H1 (cell line): ENCODE results near the gene HHAT. TPM values are rescaled to one million over a fixed set of nuclear protein-coding genes. Genes with fewer than 3 reads are reported as not detected.

ENCODE experiments used
- CTCF ChIA-PET: fragments of 300-600 bp; sonication (Branson Sonifier 250); formaldehyde crosslinking; loops from one replicate; lab custom pipeline; 2021; ENCODE audit not compliant: partially characterized antibody; lab: Charles Lee
- POLR2A ChIA-PET: fragments of 300-600 bp; sonication (Branson Sonifier 250); formaldehyde crosslinking; loops from one replicate; lab custom pipeline; 2021; ENCODE audit warnings: inconsistent platforms; ENCODE audit not compliant: partially characterized antibody; lab: Charles Lee
- DNase-seq, 2 experiments: peaks; one replicate each; pipeline versions ENCODE4 v3.0.0 to v3.0.0-alpha.2; 2010 to 2022; ENCODE audit warnings: low spot score in 2 of 2, low read depth in 1 of 2, mixed read lengths in 1 of 2
- FAIRE-seq: peaks from 2 replicates; lab custom pipeline; 2011; peaks lifted over from hg19 to GRCh38; lab: Jason Lieb, UNC
- H2AFZ ChIP-seq: 2 replicates; pipeline ENCODE4 v1.8.1; 2012; ENCODE audit warnings: low read length, inconsistent platforms
- H2AK5ac ChIP-seq: 2 replicates; pipeline ENCODE4 v1.6.1; 2013; ENCODE audit warnings: low read depth, low read length
- H2BK120ac ChIP-seq: replicated peaks from 2 replicates; pipeline ENCODE3; 2013; ENCODE audit warnings: low read depth, low read length, inconsistent platforms
- H2BK12ac ChIP-seq: 2 replicates; pipeline ENCODE4 v1.6.1; 2013; ENCODE audit warnings: low read depth, low read length
- H2BK15ac ChIP-seq: 2 replicates; pipeline ENCODE4 v1.6.1; 2013; ENCODE audit warnings: low read length
- H2BK20ac ChIP-seq: 2 replicates; pipeline ENCODE4 v1.6.1; 2013; ENCODE audit warnings: low read length
- H2BK5ac ChIP-seq: 2 replicates; pipeline ENCODE4 v1.6.1; 2013; ENCODE audit warnings: low read depth, low read length
- H3K14ac ChIP-seq: 2 replicates; pipeline ENCODE4 v1.6.1; 2013; ENCODE audit warnings: inconsistent platforms; ENCODE audit not compliant: insufficient read length
- H3K18ac ChIP-seq: 2 replicates; pipeline ENCODE4 v1.6.1; 2013; ENCODE audit warnings: low read length; ENCODE audit errors: extremely low read depth
- H3K23ac ChIP-seq: 2 replicates; pipeline ENCODE4 v1.6.1; 2013; ENCODE audit warnings: inconsistent platforms; ENCODE audit not compliant: insufficient read length
- H3K23me2 ChIP-seq: 2 replicates; pipeline ENCODE4 v1.6.1; 2013; ENCODE audit warnings: low read depth, low read length
- H3K27ac ChIP-seq: 2 replicates; pipeline ENCODE4 v1.6.1; 2011; ENCODE audit warnings: low read depth, low read length, inconsistent platforms
- H3K27me3 ChIP-seq, 4 experiments: replicated peaks in 1 of 4; 1 replicate in 1 of 4; 2 replicates in 3 of 4; pipeline versions ENCODE4 v1.6.1 to v1.8.1; 2011 to 2013; ENCODE audit warnings: low read length in 3 of 4, mild to moderate bottlenecking in 3 of 4, inconsistent platforms in 2 of 4, mixed read lengths in 2 of 4, moderate library complexity in 1 of 4; ENCODE audit not compliant: control insufficient read depth in 3 of 4, insufficient read depth in 3 of 4; ENCODE audit errors: extremely low read depth in 1 of 4
- H3K36me3 ChIP-seq, 4 experiments: 2 replicates each; pipeline versions ENCODE4 v1.6.1 to v1.8.1; 2011 to 2013; ENCODE audit warnings: mild to moderate bottlenecking in 4 of 4, low read length in 3 of 4, moderate library complexity in 2 of 4, control low read depth in 1 of 4, inconsistent platforms in 1 of 4; ENCODE audit not compliant: insufficient read depth in 4 of 4, control insufficient read depth in 2 of 4
- H3K4ac ChIP-seq: replicated peaks from 2 replicates; pipeline ENCODE3; 2013; ENCODE audit warnings: low read length, low read depth, mixed read lengths, inconsistent platforms; ENCODE audit not compliant: insufficient read length
- H3K4me1 ChIP-seq, 4 experiments: replicated peaks in 1 of 4; 1 replicate in 1 of 4; 2 replicates in 3 of 4; pipeline versions ENCODE4 v1.6.1 to v1.8.1; 2011 to 2013; ENCODE audit warnings: low read length in 3 of 4, inconsistent platforms in 2 of 4, mixed read lengths in 1 of 4; ENCODE audit not compliant: insufficient read depth in 4 of 4, control insufficient read depth in 3 of 4
- H3K4me2 ChIP-seq, 2 experiments: 2 replicates each; pipeline versions ENCODE4 v1.6.1 to v1.8.1; 2011 to 2013; ENCODE audit warnings: low read depth in 2 of 2, low read length in 2 of 2, control low read depth in 1 of 2, inconsistent platforms in 1 of 2, mild to moderate bottlenecking in 1 of 2; ENCODE audit not compliant: insufficient read depth in 1 of 2
- H3K4me3 ChIP-seq, 4 experiments: fragments of 200-600, 300-600 bp in 1 of 4; sonication (generic), shearing (Covaris generic), sonication (Bioruptor Twin) in 1 of 4; 2 replicates each; pipeline versions ENCODE4 v1.5.1 to v1.8.1; 2011 to 2016; ENCODE audit warnings: low read length in 4 of 4, low read depth in 3 of 4, control low read depth in 2 of 4, inconsistent platforms in 2 of 4, mild to moderate bottlenecking in 2 of 4, mixed read lengths in 1 of 4, moderate library complexity in 1 of 4; ENCODE audit not compliant: insufficient read depth in 2 of 4; ENCODE audit errors: extremely low read depth in 1 of 4
- H3K56ac ChIP-seq: replicated peaks from 2 replicates; pipeline ENCODE3; 2013; ENCODE audit warnings: low read depth, mild to moderate bottlenecking, mixed read lengths, low read length, inconsistent platforms; ENCODE audit not compliant: insufficient read length
- H3K79me1 ChIP-seq: 2 replicates; pipeline ENCODE4 v1.6.1; 2013; ENCODE audit warnings: low read depth, low read length, control low read depth
- H3K79me2 ChIP-seq, 2 experiments: 2 replicates each; pipeline versions ENCODE4 v1.6.1 to v1.8.1; 2012 to 2013; ENCODE audit warnings: low read length in 2 of 2, mild to moderate bottlenecking in 2 of 2, inconsistent platforms in 1 of 2; ENCODE audit not compliant: insufficient read depth in 2 of 2, control insufficient read depth in 1 of 2
- H3K9ac ChIP-seq, 4 experiments: replicated peaks in 1 of 4; 1 replicate in 1 of 4; 2 replicates in 3 of 4; pipeline versions ENCODE4 v1.6.1 to v1.8.1; 2011 to 2013; ENCODE audit warnings: low read depth in 3 of 4, low read length in 3 of 4, control low read depth in 2 of 4, mild to moderate bottlenecking in 2 of 4, moderate library complexity in 2 of 4, inconsistent platforms in 1 of 4; ENCODE audit errors: extremely low read depth in 1 of 4
- H3K9me3 ChIP-seq, 2 experiments: 2 replicates each; pipeline versions ENCODE4 v1.6.1 to v1.8.1; 2012 to 2013; ENCODE audit warnings: mild to moderate bottlenecking in 2 of 2, moderate library complexity in 2 of 2, control low read depth in 1 of 2, inconsistent platforms in 1 of 2, low read depth in 1 of 2, low read length in 1 of 2, mixed read lengths in 1 of 2; ENCODE audit not compliant: insufficient read depth in 2 of 2
- H4K20me1 ChIP-seq, 2 experiments: replicated peaks in 1 of 2; 2 replicates each; pipeline versions ENCODE3 to v1.8.1; 2011 to 2013; ENCODE audit warnings: inconsistent platforms in 2 of 2, low read length in 2 of 2, mild to moderate bottlenecking in 1 of 2; ENCODE audit not compliant: insufficient read depth in 2 of 2, control insufficient read depth in 1 of 2
- H4K5ac ChIP-seq: 2 replicates; pipeline ENCODE4 v1.6.1; 2013; ENCODE audit warnings: low read length, low read depth, mixed read lengths, inconsistent platforms; ENCODE audit not compliant: insufficient read length
- H4K8ac ChIP-seq: 2 replicates; pipeline ENCODE4 v1.8.0; 2013; ENCODE audit warnings: mild to moderate bottlenecking, moderate library complexity, low read length, inconsistent platforms; ENCODE audit not compliant: insufficient read depth; ENCODE audit errors: extremely low read depth
- H4K91ac ChIP-seq: replicated peaks from 2 replicates; pipeline ENCODE3; 2013; ENCODE audit warnings: low read length, mixed read lengths, inconsistent platforms; ENCODE audit not compliant: insufficient read length
- CBX5 ChIP-seq: fragments of 300-800, 300-1000 bp; sonication (generic); IDR thresholded peaks from 2 replicates; pipeline ENCODE4 v1.7.1; 2016; ENCODE audit warnings: antibody characterized with exemption, low read length, low read depth
- KDM5A ChIP-seq: fragments of 200-600 bp; IDR thresholded peaks from 2 replicates; pipeline ENCODE4 v1.7.1; 2012; ENCODE audit warnings: mild to moderate bottlenecking, low read length, inconsistent platforms, mixed read lengths
- MAFK ChIP-seq: IDR thresholded peaks from 2 replicates; pipeline ENCODE4 v1.6.1; 2012; ENCODE audit warnings: low read depth, mild to moderate bottlenecking, improper control_type of control experiment, low read length
- RFX5 ChIP-seq: IDR thresholded peaks from 2 replicates; pipeline ENCODE4 v1.6.1; 2011; ENCODE audit warnings: low read depth, low read length, improper control_type of control experiment, borderline replicate concordance
- SP4 ChIP-seq: IDR thresholded peaks from 2 replicates; pipeline ENCODE4 v1.6.1; 2012; ENCODE audit warnings: low read length, inconsistent platforms
- YY1 ChIP-seq: IDR thresholded peaks from 2 replicates; pipeline ENCODE4 v1.6.1; 2011; ENCODE audit warnings: low read depth, mild to moderate bottlenecking, low read length
- WGBS, 2 experiments: shearing (Covaris generic) in 1 of 2; methylation state at CpG; one replicate each; pipeline versions ENCODE4 v1.1.6 to v1.1.7; 2013 to 2015; ENCODE audit warnings: low lambda C conversion rate in 2 of 2, mixed read lengths in 2 of 2, inconsistent platforms in 1 of 2, low coverage in 1 of 2, missing lambda C conversion rate in 1 of 2; ENCODE audit not compliant: insufficient replicate concordance in 2 of 2, insufficient coverage in 1 of 2, insufficient read length in 1 of 2; ENCODE audit errors: extremely low coverage in 1 of 2, missing lambda C conversion rate in 1 of 2; 5-methylcytosine and 5-hydroxymethylcytosine counted together
- polyA plus RNA-seq, 7 experiments: library from polyadenylated mRNA; depleted of rRNA in 3 of 7; stranded (reverse) in 5 of 7; unstranded in 2 of 7; fragments of >200 nt in 5 of 7; fragments of 200-250 nt in 2 of 7; gene quantifications; 1 replicate in 5 of 7; 2 replicates in 1 of 7; 4 replicates in 1 of 7; pipeline versions ENCODE4 v1.2.1 to v1.2.3, GENCODE V29; 2011 to 2013; ENCODE audit warnings: missing spikeins in 2 of 7, mixed read lengths in 2 of 7
- total RNA-seq: library from RNA; stranded (reverse); fragmentation: NEBNext Ultra II Directional; extraction: Animal tissue kit (Norgen Biotek cat#: 25700); gene quantifications from 2 replicates; pipeline ENCODE4 v1.2.1, GENCODE V29; 2021

HHAT gene
- total and polyA plus RNA-seq, 2 of the 8 experiments (the other 6 are each of a cell fraction or from before 2014, with no cell fraction given) = 0.15 to 0.51 TPM

DNA sequence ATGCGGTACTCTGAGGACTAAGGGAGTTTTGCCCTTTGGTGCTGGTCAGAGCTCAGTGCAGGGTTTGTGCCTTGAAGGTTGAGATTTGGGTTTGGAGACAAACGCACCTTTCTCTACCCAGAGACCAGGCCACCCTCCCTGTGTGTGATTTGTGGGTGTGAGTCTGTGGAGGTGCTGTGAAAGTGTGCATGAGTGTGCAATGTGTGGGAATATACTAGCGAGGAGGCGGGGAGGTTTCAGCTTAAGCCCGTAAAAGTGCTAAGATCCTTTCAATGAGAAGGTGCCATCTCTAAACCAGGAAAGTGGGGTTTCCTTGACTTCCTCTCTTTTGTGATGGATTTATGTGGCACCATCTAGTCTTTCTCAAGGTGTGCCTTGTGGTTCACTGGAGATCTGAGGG is 225.7 kb downstream of the HHAT start:
- no peak overlapping the region for H2BK5ac ChIP-seq
- no peak overlapping the region for H3K9ac ChIP-seq
- no peaks in the 10 kb centered on the region for H3K79me1 ChIP-seq
- no peak overlapping the region for H2BK120ac ChIP-seq
- H3K14ac ChIP-seq = no peak overlapping the region
- no peaks in the 10 kb centered on the region for H3K23me2 ChIP-seq
- no peak overlapping the region for H3K56ac ChIP-seq
- no peak overlapping the region for H2AFZ ChIP-seq
- H3K23ac ChIP-seq = no peak overlapping the region
- H2BK15ac ChIP-seq = no peak overlapping the region
- POLR2A ChIA-PET = no interaction called here
- no peak overlapping the region for H2BK12ac ChIP-seq
- no peak overlapping the region for H4K91ac ChIP-seq
- H4K8ac ChIP-seq = no peak overlapping the region
- H3K27ac ChIP-seq = no peak overlapping the region
- no peak for FAIRE-seq
- H3K18ac ChIP-seq = no peak overlapping the region
- no peak overlapping the region for H3K4me2 ChIP-seq
- CTCF ChIA-PET = interaction anchor here (0.6 kb wide), 1 partner anchor 45 kb away, joined by 3 read pairs; no protein-coding TSS in a partner anchor
- WGBS, 2 experiments = 95% methylated on average over 5 of the region's 5 CpGs; no CpG with 5 or more reads in 1 of the 2 experiments
- no peaks in the 10 kb centered on the region for H3K79me2 ChIP-seq
- no peaks in the 10 kb centered on the region for H4K20me1 ChIP-seq
- TF ChIP-seq KDM5A (no peak), MAFK (no peak), SP4 (no peak), CBX5 (no peak), YY1 (no peak), RFX5 (no peak)
- no peaks in the 10 kb centered on the region for H3K9me3 ChIP-seq
- no peaks in the 10 kb centered on the region for H3K36me3 ChIP-seq
- H4K5ac ChIP-seq = no peak overlapping the region
- H2AK5ac ChIP-seq = no peak overlapping the region
- no peaks in the 10 kb centered on the region for H3K27me3 ChIP-seq
- no peak overlapping the region for H3K4me3 ChIP-seq
- H3K4me1 ChIP-seq = no peaks in the 10 kb centered on the region
- H2BK20ac ChIP-seq = no peak overlapping the region
- no peak overlapping the region for H3K4ac ChIP-seq
- no peak for DNase-seq
